Stimulated activated CD4-positive, alpha-beta T cell treated with anti-CD3 and anti-CD28 coated beads, Interleukin-4, amount 100 ng/mL, for 48 hours (primary cell): ENCODE measurements around the gene EEF2.
A peak's percentile ranks its signal among the peaks of the same experiment; 100 is the strongest.
"Not testable (repeated sequence)": the region's sequence is repeated elsewhere in the genome, so short reads cannot be mapped to it uniquely, and the experiment has no call there.

ENCODE experiments used
- DNase-seq, 2 donors: peaks; one replicate each; pipeline ENCODE4 v3.0.0-alpha.2; 2020; ENCODE audit warnings: low read depth in 2 of 2

The EEF2 gene

DNA sequence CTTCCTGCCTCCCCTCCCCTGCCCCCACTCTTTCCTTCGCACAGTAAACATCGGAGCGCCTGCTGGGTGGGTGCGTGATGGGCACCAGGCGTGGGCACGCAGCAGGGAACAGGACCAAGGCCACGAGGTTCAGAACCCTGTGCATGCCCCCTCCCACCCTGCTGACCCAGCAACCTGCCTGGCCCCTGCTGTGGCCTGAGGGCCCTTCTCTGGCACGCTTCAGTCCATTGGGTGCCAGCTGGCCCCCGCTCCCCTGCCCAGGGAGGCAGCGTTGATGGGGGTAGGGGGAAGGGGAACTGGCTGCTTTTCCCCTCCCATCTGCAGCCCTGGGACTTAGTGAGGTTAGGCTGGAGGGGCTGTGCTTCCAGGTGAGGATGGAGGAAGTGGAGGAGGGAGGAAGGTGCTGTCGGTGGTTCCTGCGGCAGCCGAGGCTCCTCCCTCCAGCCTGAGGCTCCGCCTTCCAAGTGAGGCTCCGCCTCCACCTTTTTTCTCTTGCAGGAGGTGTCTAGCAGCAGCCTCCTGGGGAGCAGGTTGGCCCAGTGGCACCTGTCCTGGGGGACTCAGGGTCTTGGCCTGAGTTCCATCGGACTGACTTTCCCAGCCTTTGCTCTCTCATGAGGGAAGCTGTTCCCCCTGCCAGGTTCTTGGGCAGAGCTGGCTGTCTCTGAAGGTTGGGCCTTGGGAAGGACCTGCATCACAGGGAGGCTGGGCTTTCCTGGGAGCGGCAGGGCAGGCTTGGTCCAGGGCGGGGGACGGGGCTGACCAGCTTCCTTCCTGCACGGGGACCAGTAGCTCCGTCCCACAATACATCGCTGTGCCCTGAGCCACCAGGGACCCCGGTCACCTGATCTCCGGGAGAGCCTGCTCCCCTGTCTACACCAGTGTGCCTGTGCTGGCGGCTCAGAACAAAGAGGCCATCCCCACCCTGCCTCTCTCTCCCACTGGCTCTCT lies 29.6 kb upstream of the EEF2 start:
- peak; percentile 23 to 44 for DNase-seq

DNA sequence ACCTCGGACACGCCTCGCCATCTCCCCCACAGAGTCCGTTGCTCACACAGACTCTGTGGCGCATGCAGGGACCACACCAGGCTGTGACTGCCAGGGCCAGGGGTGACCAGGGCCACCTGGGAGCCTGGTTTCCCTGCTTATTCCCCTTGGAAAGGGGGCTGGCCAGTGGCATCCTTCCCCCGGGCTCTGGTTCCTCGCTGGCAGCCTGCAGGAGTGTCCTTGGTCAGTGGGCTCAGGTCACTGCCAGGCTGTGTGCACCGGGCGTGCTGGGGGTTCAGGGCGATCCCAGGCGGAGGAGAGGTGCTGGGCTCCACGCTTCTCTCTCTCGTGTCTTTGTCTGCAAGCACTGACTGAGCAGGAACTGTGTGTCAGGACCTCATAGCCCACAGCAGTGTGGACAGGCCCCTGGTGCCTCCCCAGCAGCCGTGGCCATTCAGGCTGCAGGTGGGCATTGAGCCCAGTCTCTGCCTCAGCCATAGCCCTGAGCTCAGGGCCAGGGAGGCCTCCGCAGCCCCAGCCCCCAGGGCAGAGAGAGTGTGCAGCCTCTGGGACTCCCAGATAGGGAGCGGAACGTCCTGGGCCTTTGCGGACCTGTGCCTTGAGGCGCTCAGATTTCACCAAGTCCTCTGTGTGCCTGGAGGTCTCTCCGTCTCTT lies 28.8 kb upstream of the EEF2 start:
- DNase-seq, result no peak

DNA sequence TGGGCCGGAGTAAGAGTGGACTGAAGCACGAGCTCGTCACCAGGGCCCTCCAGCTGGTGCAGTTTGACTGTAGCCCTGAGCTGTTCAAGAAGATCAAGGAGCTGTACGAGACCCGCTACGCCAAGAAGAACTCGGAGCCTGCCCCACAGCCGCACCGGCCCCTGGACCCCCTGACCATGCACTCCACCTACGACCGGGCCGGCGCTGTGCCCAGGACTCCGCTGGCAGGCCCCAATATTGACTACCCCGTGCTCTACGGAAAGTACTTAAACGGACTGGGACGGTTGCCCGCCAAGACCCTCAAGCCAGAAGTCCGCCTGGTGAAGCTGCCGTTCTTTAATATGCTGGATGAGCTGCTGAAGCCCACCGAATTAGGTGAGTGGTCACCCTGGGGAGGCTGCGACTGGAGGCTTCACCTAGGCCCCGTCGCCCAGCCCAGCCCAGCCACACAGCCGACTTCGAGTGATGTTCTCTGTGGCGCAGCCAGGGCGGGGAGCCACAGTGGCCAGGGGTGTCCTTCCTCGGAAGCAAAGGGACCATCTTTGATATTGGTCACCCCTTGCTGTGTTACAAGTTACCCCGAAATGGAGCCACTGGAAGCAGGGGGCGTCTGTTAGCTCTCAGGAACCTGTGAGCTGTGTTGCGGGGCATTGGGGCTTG lies 27.8 kb upstream of the EEF2 start:
- DNase-seq, result no peak

DNA sequence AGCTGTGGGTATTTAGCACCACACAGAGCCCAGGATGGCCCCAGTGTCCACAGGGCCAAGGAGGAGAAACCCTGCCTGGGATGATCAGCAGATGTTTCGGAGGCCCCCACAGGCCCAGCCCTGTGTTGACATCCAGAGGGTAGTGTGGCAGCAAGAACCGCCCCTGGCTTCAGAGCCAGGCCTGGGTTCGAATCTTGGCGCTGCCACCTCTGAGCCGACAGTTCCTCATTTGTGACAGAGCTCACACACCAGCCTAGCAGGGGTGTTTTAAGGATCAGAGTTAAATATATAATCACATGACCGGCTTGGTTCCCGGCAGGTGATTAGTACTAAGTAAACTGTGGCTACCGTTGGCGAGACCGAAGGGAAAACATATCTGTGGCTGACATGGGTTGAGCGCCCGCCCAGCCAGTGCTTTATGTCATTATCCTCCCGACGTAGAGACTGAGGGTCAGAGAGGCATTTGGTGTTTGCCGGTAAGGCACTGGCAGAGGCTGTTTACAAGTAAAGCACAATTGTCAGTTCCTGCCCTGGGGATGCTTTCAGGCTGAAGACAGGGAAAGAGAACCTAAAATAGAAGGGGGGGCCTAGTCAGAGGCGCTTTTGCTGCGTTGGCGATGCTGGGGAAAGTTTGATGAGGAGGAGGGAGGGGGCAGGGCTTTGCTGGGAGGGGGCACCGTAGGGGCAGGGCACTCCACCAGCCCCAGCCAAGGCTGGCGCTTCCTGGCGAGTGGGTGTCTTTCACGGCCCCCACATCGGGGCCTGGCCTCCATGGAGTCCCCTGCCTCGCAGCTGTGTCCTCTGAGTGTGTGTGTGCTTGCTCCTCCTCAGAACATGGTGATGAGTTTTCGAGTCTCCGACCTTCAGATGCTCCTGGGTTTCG lies 27.1 kb upstream of the EEF2 start:
- DNase-seq, result no peak

DNA sequence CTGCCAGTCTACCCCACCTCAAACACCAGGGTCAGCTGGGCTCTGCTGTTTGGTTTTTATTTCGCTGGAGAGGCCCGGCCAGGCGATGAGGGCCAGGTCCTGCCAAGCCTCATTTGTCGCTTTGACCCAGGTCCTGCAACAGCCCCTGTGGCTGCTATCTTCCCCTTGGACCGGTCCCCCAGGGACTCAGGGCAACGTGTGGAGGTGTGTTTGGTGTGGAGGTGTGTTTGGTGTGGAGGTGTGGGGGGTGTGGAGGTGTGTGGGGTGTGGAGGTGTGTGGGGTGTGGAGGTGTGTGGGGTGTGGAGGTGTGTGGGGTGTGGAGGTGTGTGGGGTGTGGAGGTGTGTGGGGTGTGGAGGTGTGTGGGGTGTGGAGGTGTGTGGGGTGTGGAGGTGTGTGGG lies 26.2 kb upstream of the EEF2 start:
- not testable (repeated sequence) for DNase-seq

DNA sequence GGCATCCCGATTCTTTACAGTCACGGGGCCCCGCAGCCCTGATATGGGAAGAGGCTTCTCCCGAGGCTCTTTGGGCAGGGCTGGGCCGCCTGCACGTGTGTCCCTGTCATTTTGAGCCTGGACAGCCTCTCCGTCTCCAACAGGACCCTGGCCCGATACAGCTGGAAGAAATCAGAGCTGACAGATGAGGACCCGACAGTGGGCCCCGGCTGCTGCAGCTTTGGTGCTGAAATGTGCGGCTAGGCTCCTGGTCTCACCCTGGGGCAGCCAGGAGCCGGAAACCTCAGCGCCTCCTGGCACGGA lies 25.5 kb upstream of the EEF2 start:
- DNase-seq, result no peak

DNA sequence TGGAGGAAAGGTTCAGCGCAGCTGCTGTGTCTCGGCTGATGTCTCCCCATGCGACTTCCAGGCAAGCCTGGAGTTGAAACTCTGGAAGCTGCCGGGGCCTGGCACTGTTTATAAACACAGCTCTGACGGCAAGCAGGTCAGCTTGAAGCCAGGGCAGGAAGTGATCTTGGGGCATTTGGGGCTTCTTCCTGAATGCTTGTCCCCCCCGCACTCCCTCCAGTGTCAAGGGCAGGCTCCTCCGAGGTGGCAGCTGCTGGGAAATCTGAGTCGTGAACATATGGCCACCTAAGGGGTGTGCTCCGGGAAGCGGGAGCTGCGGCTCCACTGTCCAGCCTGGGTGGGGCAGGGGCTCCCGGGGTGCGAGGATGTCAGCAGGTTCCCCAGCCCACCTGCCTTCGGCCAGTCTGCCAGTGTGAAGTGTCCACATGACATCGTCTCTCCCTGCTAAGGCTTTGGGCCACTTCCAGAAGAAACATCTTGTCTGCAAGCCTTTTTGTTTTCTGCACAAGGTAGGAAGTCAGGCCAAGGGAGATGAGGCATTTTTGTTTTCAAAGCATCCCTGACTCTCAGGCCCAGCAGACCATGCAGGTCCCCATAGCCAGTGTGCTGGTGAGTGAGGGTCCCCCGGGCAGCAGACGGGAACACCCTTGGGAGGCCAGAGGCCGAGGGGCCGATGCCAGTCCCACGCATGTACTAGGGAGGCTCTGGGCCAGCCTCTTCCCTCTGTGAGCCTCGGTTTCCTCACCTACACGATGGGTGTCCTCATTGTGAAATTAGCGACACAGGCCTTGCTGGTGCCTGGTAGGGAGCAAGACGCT lies 24.9 kb upstream of the EEF2 start:
- DNase-seq, result no peak

DNA sequence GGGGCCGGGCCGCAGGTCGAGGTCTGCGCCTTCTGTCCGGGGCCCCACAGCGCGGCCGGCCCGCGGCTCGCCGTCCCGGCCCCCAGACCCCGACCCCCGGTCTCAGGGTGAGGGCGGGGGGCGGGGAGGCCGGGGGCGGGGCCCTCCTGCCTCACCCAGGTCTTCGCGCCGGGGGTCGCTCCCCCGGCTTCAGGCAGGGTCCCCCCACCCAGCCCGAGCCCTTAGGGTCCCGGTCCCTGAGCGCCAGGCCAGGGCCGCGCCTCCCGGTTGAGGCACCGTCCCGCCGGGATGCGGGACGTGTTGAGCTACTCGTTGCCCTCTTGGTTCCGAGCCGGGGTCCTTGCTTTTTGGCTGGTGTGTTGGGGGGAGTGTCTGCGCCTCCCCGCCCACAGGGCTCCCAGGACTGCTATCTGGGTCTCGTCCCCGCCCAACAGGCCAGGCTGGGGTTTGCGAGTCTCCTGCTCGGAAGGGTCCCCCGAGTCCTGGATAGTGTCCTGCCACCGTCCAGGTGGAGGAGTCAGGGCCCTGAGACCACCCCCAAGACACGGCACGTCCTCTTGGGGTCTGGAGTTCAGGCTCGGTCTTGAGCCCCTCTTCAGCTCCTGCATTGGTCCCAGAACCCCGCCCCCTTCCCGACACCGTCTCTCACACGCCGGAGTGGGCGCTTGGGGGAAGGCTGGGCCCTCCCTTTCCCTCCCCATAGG lies 22.7 kb upstream of the EEF2 start:
- peak in 1 of 2 donors; percentile 32 for DNase-seq

DNA sequence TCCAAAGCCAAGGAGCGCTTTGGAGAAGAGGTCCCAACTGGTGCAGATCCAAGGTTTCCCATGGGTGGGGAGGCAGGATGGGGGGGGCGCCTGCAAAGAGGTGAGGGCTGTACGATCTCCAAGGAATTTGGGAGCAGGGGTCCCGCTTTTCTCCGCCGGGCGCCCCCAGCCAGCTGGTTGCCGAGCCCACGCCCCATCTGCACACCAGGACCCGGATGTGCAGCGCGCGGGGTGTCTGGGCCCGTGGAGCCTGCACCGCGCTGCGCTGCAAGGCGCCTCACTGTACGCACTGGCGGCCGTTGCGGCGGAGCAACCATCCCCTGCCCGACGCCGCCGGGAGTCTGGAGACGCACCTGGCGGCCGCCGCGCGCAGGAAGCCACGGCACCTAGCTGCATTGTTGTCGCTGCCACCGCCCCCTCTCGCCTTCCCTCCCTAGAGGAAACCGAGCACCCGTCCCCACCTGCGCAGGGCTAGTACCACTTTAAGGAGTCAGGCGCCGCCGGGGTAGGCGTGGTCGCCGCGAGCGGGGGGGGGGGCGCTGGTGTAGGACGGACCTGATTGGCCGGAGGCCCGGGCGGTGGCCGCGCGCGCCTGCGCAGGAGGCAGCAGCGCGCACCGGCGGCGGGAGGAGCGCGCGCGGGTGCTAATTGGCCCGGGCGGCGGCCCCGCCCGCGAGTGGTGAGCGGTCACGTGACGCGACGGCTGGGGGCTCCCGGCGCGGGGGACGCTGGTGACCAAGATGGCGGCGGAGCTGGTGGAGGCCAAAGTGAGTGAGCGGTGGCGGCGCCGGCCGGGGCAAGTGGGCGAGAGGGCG lies 22.0 kb upstream of the EEF2 start, which contains the start of gene PIAS4:
PIAS4 (plus strand) TSS at position 716 of the 815 bp plus-strand sequence; CDS start at position 741, 25 bp downstream.
- peak; percentile 85 to 95 for DNase-seq

DNA sequence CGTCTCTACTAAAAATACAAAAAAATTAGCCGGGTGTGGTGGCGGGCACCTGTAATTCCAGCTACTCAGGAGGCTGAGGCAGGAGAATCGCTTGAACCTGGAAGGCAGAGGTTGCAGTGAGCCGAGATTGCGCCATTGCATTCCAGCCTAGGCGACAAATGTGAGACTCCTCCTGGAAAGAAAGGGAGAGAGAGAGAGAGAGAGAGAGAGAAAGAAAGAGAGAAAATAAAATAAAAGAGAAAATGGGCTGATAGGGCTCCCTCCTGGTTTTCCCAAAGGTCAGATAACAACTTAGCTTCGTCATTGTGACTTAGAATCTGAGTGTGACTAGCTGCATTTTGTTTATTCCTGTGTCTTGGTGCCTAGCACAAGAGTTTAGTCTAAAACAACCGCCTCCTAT lies 20.2 kb upstream of the EEF2 start:
- DNase-seq, result not testable (repeated sequence)

DNA sequence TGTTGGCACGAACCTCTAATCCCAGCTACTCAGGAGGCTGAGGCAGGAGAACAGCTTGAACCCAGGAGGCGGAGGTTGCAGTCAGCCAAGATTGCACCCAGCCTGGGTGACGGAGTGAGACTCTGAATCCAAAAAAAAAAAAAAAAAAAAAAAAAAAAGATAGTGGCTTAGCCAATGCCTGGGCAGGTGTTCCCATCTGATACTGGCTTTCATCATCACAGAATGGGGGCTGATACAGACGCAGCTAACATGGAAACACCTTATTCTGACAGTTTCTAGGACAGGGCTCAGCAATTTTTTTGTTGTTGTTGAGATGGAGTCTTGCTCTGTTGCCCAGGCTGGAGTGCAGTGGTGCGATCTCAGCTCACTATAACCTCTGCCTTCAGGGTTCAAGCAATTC lies 15.5 kb upstream of the EEF2 start:
- not testable (repeated sequence) for DNase-seq

DNA sequence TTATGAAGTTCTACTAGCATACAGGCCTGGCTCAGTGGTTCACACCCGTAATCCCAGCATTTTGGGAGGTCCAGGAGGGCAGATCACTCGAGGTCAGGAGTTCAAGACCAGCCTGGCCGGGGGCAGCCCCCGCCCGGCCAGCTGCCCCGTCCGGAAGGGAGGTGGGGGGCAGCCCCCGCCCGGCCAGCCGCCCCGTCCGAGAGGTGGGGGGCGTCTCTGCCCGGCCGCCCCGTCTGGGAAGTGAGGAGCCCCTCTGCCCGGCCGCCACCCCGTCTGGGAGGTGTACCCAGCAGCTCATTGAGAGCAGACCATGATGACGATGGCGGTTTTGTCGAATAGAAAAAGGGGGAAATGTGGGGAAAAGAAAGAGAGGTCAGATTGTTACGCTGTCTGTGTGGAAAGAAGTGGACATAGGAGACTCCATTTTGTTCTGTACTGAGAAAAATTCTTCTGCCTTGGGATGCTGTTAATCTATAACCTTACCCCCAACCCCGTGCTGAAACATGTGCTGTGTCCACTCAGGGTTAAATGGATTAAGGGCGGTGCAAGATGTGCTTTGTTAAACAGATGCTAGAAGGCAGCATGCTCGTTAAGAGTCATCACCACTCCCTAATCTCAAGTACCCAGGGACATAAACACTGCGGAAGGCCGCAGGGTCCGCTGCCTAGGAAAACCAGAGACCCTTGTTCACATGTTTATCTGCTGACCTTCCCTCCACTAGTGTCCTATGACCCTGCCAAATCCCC lies 13.6 kb upstream of the EEF2 start:
- not testable (repeated sequence) for DNase-seq

DNA sequence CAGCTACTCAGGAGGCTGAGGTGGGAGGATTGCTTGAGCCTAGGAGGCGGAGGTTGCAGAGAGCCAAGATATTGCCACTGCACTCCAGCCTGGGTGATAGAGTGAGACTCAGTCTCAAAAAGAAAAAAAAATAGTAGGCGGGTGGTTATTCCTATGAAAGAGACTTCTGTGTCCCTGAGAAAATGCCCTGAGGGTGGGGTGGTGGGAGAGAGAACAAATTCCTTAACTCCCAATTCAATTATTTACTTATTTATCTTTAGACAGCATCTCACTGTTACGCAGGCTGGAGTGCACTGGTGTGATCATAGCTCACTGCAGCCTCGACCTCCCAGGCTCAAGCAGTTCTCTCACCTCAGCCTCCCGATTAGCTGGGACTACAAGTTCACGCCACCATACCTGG lies 10.3 kb upstream of the EEF2 start:
- DNase-seq, result no peak

DNA sequence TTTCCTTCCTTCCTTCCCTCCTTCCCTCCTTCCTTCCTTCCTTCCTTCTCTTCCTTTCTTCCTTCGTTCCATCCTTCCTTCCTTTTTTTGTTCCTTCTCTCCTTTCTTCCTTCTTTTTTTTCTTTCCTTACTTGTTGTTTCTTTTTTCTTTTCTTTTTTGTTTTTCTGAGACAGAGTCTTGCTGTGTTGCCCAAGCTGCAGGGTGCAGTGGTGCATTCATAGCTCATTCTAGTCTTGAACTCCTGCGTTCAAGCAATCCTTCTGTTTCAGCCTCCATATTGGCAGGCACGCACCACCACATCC lies 5.5 kb upstream of the EEF2 start:
- no peak for DNase-seq

DNA sequence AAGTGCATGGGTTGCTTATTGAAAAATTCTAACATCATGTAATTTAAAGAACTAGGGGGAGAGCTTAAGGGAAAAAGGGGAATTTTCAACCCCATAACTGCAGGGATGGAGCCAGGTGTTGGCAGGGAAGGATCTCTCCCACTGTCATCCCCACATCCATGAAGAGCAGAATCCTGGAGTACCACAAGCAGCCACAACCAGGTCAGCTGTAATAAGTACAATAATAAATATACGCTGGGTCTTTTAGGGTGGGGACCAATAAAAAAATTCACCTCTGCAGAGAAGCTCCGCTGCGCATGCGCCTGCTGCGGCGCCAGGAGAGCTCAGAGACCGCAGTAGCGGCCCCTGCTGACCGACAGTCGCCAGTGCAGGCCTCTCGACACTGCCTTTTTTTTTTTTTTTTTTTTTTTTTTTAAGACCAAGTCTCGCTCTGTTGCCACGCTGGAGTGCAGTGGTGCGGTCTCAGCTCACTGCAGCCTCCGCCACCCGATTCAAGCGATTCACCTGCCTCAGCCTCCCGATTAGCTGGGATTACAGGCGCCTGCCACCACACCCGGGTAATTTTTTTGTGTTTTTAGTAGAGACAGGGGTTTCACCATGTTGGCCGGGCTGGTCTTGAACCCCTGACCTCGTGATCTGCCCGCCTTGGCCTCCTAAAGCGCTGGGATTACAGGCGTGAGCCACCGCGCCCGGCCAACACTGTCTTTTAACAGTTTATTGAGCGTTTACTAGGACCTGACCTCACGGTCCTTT lies 2.5 kb upstream of the EEF2 start:
- peak; percentile 83 to 85 for DNase-seq

DNA sequence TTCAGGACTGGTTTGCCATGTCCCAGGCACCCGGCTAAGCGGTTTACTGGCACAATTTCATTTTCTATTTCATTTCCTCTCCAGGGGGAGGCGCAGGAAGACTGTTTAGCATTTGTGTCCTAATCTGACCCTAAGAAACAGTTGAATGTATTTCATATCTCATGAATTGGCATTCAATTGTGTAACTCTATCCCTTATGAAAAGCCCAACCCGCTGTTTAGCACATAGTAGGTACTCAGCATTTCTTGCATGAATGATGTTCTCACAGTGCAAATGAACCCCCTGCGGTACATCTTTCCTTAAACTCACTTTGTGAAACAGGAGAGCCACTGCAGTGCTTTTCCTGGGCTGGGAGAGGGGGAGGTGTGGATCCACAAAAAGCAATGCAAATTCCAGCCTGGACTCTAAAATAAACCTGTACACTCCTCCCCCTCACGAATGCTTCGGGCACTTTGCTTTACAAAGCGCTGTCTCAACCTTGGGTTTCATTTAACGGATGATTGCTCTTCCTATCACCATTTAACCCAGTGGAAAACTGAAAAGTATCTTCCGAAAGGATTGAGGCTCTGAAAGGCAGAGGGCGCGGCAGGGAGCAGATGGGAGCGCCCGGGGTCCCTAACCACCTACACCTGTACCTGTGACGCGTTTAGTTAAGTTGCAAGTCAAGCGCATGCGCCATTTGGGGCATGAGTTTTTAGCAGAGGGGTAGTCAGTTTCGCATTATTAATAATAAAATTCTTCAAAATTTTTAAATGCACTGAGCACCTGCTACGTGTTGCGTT lies 1.2 kb upstream of the EEF2 start:
- DNase-seq, result no peak

DNA sequence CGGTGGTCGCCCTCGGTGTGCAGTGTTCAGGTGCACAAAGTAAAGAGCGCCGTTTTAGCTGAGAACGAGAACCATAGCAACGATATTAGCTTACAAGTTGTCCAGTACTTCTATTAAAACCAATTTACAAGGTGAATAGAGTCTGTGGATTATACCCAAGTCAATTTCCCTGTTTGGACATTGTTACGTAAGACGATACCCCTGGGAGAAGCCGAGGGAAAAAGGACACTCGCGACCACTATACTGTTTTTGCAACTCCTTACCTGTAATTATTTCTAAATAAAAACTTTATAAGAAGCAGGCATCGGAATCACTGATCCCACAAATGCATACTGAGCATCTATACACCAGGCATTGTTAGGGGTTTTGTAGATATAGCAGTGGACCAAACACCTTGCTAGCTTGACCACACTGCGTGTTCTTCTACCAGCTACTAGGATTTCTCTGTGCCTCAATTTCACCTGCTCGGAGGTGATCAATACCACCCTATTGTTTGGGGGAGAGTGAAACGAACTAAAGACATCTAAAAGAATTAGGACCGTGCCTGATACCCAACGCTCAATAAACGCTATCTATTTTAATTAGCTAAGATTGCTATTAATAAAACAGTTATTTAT lies 488 bp upstream of the EEF2 start:
- no peak for DNase-seq
